Measurements from ENCODE around the gene SLC5A10. TPM values are rescaled to one million over a fixed set of nuclear protein-coding genes. Genes with fewer than 3 reads are reported as not detected.

Gene SLC5A10
- total RNA-seq, 1 experiment from 2014 or later: not detected

DNA sequence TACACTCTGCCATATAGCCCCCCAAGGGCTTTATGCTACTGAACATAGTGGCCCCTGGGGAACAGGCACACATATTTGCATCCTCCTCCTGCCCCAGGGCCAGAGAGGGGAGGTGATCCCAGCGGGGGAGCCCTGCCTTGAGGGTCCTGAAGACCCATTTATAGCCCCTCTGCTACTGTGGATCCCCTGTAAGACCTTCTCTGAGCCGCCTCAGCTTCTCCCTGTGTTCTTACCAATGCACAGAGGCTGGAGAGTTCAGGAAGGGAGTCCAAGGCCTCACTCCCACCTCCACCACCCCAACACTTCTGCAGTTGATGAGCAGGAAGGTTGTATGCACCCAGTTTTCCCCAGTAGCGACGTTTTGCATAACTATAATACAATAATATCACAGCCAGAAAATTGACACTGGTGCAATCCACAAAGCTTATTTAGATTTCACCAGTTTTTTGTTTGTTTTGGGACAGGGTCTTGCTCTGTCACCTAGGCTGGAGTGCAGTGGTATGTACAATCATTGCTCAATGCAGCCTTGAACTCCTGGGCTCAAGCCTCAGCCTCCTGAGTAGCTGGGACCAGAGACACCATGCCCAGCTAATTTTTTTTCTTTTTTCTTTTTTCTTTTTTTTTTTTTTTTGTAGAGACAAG lies 53.9 kb downstream of the SLC5A10 start:
- CTCF ChIA-PET: no interaction called here

GRCh38 chr17:19006698-19007097 lies 54.7 kb downstream of the SLC5A10 start:
- H3K9me3 ChIP-seq (ENCODE audit: low read depth, low read length, poor library complexity, severe bottlenecking): no peaks in the 10 kb centered on the region
- ChIA-PET POLR2A (ENCODE audit: low non-redundant PET) (no interaction called here), CTCF (no interaction called here)
- no peaks in the 10 kb centered on the region for H3K36me3 ChIP-seq (ENCODE audit: insufficient read depth, low read length, poor library complexity, severe bottlenecking)
- intact Hi-C loops (cut with micrococcal nuclease; ENCODE audit: unreplicated experiment): no loop called here
- no peak overlapping the region for H3K27ac ChIP-seq (ENCODE audit: low read depth, low read length, poor library complexity, severe bottlenecking)
- no peak for DNase-seq (ENCODE audit: low spot score)
- no peaks in the 10 kb centered on the region for H3K4me1 ChIP-seq (ENCODE audit: insufficient read depth, low read length, poor library complexity, severe bottlenecking)
- no peak overlapping the region for H3K4me3 ChIP-seq (ENCODE audit: low read depth, low read length, poor library complexity, severe bottlenecking)
- TF ChIP-seq EZH2 (IDR thresholded peaks at IDR 0.05; ENCODE audit: borderline replicate concordance, low read depth, low read length, poor library complexity, severe bottlenecking): no peak
- TF ChIP-seq, protein P1, sequence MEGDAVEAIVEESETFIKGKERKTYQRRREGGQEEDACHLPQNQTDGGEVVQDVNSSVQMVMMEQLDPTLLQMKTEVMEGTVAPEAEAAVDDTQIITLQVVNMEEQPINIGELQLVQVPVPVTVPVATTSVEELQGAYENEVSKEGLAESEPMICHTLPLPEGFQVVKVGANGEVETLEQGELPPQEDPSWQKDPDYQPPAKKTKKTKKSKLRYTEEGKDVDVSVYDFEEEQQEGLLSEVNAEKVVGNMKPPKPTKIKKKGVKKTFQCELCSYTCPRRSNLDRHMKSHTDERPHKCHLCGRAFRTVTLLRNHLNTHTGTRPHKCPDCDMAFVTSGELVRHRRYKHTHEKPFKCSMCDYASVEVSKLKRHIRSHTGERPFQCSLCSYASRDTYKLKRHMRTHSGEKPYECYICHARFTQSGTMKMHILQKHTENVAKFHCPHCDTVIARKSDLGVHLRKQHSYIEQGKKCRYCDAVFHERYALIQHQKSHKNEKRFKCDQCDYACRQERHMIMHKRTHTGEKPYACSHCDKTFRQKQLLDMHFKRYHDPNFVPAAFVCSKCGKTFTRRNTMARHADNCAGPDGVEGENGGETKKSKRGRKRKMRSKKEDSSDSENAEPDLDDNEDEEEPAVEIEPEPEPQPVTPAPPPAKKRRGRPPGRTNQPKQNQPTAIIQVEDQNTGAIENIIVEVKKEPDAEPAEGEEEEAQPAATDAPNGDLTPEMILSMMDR (conservative IDR thresholded peaks at IDR 0.05; ENCODE audit: low read depth, low read length): no peak
- no peaks in the 10 kb centered on the region for H3K27me3 ChIP-seq (replicated peaks; ENCODE audit: insufficient read depth, low read depth, low read length, poor library complexity)
- no TSS peak for BruUV-seq (replicated peaks)

More for the DNA sequence above, 53.9 kb downstream of the SLC5A10 start:
- no peak for DNase-seq (ENCODE audit: low spot score)
- no peaks in the 10 kb centered on the region for H3K36me3 ChIP-seq (ENCODE audit: insufficient read depth, low read length, poor library complexity, severe bottlenecking)
- TF ChIP-seq, protein P1 (conservative IDR thresholded peaks at IDR 0.05; ENCODE audit: low read depth, low read length): no peak
- no peak for TF ChIP-seq EZH2 (IDR thresholded peaks at IDR 0.05; ENCODE audit: borderline replicate concordance, low read depth, low read length, poor library complexity, severe bottlenecking)
- H3K27me3 ChIP-seq (replicated peaks; ENCODE audit: insufficient read depth, low read depth, low read length, poor library complexity): no peaks in the 10 kb centered on the region
- H3K9me3 ChIP-seq (ENCODE audit: low read depth, low read length, poor library complexity, severe bottlenecking): no peaks in the 10 kb centered on the region
- H3K27ac ChIP-seq (ENCODE audit: low read depth, low read length, poor library complexity, severe bottlenecking): no peak overlapping the region
- intact Hi-C loops (cut with micrococcal nuclease; ENCODE audit: unreplicated experiment): no loop called here
- no peak overlapping the region for H3K4me3 ChIP-seq (ENCODE audit: low read depth, low read length, poor library complexity, severe bottlenecking)
- H3K4me1 ChIP-seq (ENCODE audit: insufficient read depth, low read length, poor library complexity, severe bottlenecking): no peaks in the 10 kb centered on the region
- POLR2A ChIA-PET (ENCODE audit: low non-redundant PET): no interaction called here
- BruUV-seq (replicated peaks): no TSS peak

GRCh38 chr17:19009970-19010369 lies 58.0 kb downstream of the SLC5A10 start:
- no peak for TF ChIP-seq EZH2 (IDR thresholded peaks at IDR 0.05; ENCODE audit: borderline replicate concordance, low read depth, low read length, poor library complexity, severe bottlenecking)
- TF ChIP-seq, protein P1 (conservative IDR thresholded peaks at IDR 0.05; ENCODE audit: low read depth, low read length): no peak

More at GRCh38 chr17:19009970-19010369, 58.0 kb downstream of the SLC5A10 start:
- CTCF ChIA-PET: no interaction called here
- no TSS peak for BruUV-seq (replicated peaks)
- Histone ChIP-seq H3K36me3 (ENCODE audit: insufficient read depth, low read length, poor library complexity, severe bottlenecking) (no peaks in the 10 kb centered on the region), H3K27me3 (replicated peaks; ENCODE audit: insufficient read depth, low read depth, low read length, poor library complexity) (no peaks in the 10 kb centered on the region), H3K27ac (ENCODE audit: low read depth, low read length, poor library complexity, severe bottlenecking) (no peak overlapping the region), H3K4me1 (ENCODE audit: insufficient read depth, low read length, poor library complexity, severe bottlenecking) (no peaks in the 10 kb centered on the region), H3K9me3 (ENCODE audit: low read depth, low read length, poor library complexity, severe bottlenecking) (no peaks in the 10 kb centered on the region), H3K4me3 (ENCODE audit: low read depth, low read length, poor library complexity, severe bottlenecking) (no peak overlapping the region)
- POLR2A ChIA-PET (ENCODE audit: low non-redundant PET): no interaction called here
- intact Hi-C loops (cut with micrococcal nuclease; ENCODE audit: unreplicated experiment): no loop called here
- DNase-seq (ENCODE audit: low spot score): no peak

All from A673 (cell line).